ENCODE results near the gene RPL18.

The RPL18 gene

GRCh38 chr19:48644839-48645619 is 26.1 kb upstream of the RPL18 start:
- TF ChIP-seq FOXP2 (optimal IDR thresholded peaks at IDR 0.05; ENCODE audit: borderline replicate concordance, extremely low read depth, extremely low read length, insufficient read depth), result no peak

- TF ChIP-seq POLR2AphosphoS5 (IDR thresholded peaks at IDR 0.05; ENCODE audit: low read depth, low read length) (no peak), TAF1 (IDR thresholded peaks at IDR 0.05; ENCODE audit: borderline replicate concordance, insufficient read depth, low read length) (no peak), REST (IDR thresholded peaks at IDR 0.05; ENCODE audit: insufficient read depth in 1 of 2, low read depth in 2 of 2, low read length in 2 of 2) (no peak), FOXP2 (optimal IDR thresholded peaks at IDR 0.05; ENCODE audit: borderline replicate concordance, extremely low read depth, extremely low read length, insufficient read depth) (no peak), SIN3A (IDR thresholded peaks at IDR 0.05; ENCODE audit: borderline replicate concordance, insufficient read depth, low read length) (no peak)
These were observed 25.4 kb upstream of the RPL18 start for GRCh38 chr19:48644355-48644754.

GRCh38 chr19:48642862-48643261 is 23.9 kb upstream of the RPL18 start:
- TF ChIP-seq SIN3A (IDR thresholded peaks at IDR 0.05; ENCODE audit: borderline replicate concordance, insufficient read depth, low read length), result no peak
- no peak for TF ChIP-seq TAF1 (IDR thresholded peaks at IDR 0.05; ENCODE audit: borderline replicate concordance, insufficient read depth, low read length)
- TF ChIP-seq FOXP2 (optimal IDR thresholded peaks at IDR 0.05; ENCODE audit: borderline replicate concordance, extremely low read depth, extremely low read length, insufficient read depth), result no peak
- no peak for TF ChIP-seq REST (IDR thresholded peaks at IDR 0.05; ENCODE audit: insufficient read depth in 1 of 2, low read depth in 2 of 2, low read length in 2 of 2)
- no peak for TF ChIP-seq POLR2AphosphoS5 (IDR thresholded peaks at IDR 0.05; ENCODE audit: low read depth, low read length)

GRCh38 chr19:48641850-48642249 is 22.9 kb upstream of the RPL18 start:
- TF ChIP-seq TAF1 (IDR thresholded peaks at IDR 0.05; ENCODE audit: borderline replicate concordance, insufficient read depth, low read length) (no peak), REST (IDR thresholded peaks at IDR 0.05; ENCODE audit: insufficient read depth in 1 of 2, low read depth in 2 of 2, low read length in 2 of 2) (no peak), SIN3A (IDR thresholded peaks at IDR 0.05; ENCODE audit: borderline replicate concordance, insufficient read depth, low read length) (no peak), POLR2AphosphoS5 (IDR thresholded peaks at IDR 0.05; ENCODE audit: low read depth, low read length) (no peak), FOXP2 (optimal IDR thresholded peaks at IDR 0.05; ENCODE audit: borderline replicate concordance, extremely low read depth, extremely low read length, insufficient read depth) (no peak)

- TF ChIP-seq POLR2AphosphoS5 (IDR thresholded peaks at IDR 0.05; ENCODE audit: low read depth, low read length), result no peak
- TF ChIP-seq SIN3A (IDR thresholded peaks at IDR 0.05; ENCODE audit: borderline replicate concordance, insufficient read depth, low read length), result no peak
- no peak for TF ChIP-seq TAF1 (IDR thresholded peaks at IDR 0.05; ENCODE audit: borderline replicate concordance, insufficient read depth, low read length)
- TF ChIP-seq FOXP2 (optimal IDR thresholded peaks at IDR 0.05; ENCODE audit: borderline replicate concordance, extremely low read depth, extremely low read length, insufficient read depth), result no peak
- TF ChIP-seq REST (IDR thresholded peaks at IDR 0.05; ENCODE audit: insufficient read depth in 1 of 2, low read depth in 2 of 2, low read length in 2 of 2), result no peak
These were observed 20.8 kb upstream of the RPL18 start for GRCh38 chr19:48639483-48640375.
